PC-3 (cell line): ENCODE data around the gene NAGPA. TPM values are rescaled to one million over a fixed set of nuclear protein-coding genes. Genes with fewer than 3 reads are reported as not detected.

Experiments used
- ATAC-seq: fragments of 200-7000 bp; cut with Tn5 transposase; 2 replicates; pipeline ENCODE4 v1.9.1; 2020; ENCODE audit warnings: mild to moderate bottlenecking, moderate library complexity
- BruUV-seq: library from RNA; stranded (reverse); fragments of 400-500 nt; replicated peaks from 2 replicates; lab custom pipeline; 2021; lab: Mats Ljungman, UMichigan
- CTCF ChIA-PET: fragments of 300-600 bp; sonication (Branson Sonifier 250); formaldehyde crosslinking; loops from one replicate; lab custom pipeline; 2022; ENCODE audit warnings: antibody characterized with exemption; lab: Charles Lee
- POLR2A ChIA-PET: fragments of 300-600 bp; sonication (Branson Sonifier 250); formaldehyde crosslinking; loops from one replicate; lab custom pipeline; 2022; ENCODE audit warnings: antibody characterized with exemption; ENCODE audit not compliant: unreplicated experiment; lab: Charles Lee
- DNase-seq: peaks from one replicate; pipeline ENCODE4 v3.0.0-alpha.2; 2015
- H2AFZ ChIP-seq: fragments of 300-600 bp; sonication (generic); 2 replicates; pipeline ENCODE4 v1.6.0; 2016; ENCODE audit warnings: antibody characterized with exemption, low read length
- H3F3A ChIP-seq: fragments of 300-600 bp; sonication (generic); one replicate; pipeline ENCODE4 v1.6.0; 2017; ENCODE audit warnings: antibody characterized with exemption, low read length, control low read depth, mild to moderate bottlenecking; ENCODE audit not compliant: unreplicated experiment
- H3K27ac ChIP-seq: fragments of 300-600 bp; sonication (generic); 2 replicates; pipeline ENCODE4 v1.5.1; 2016; ENCODE audit warnings: mild to moderate bottlenecking, low read length
- H3K27me3 ChIP-seq: fragments of 300-600 bp; sonication (generic); 2 replicates; pipeline ENCODE4 v1.6.1; 2016; ENCODE audit warnings: low read length, mixed read lengths
- H3K36me3 ChIP-seq: fragments of 300-600 bp; sonication (generic); 2 replicates; pipeline ENCODE4 v1.6.1; 2016; ENCODE audit warnings: low read depth, mixed run types, low read length, mixed read lengths
- H3K4me1 ChIP-seq: fragments of 300-600 bp; sonication (generic); 2 replicates; pipeline ENCODE4 v1.5.1; 2016; ENCODE audit warnings: low read length; ENCODE audit not compliant: insufficient read depth
- H3K4me2 ChIP-seq: fragments of 300-600 bp; sonication (generic); 2 replicates; pipeline ENCODE4 v1.6.0; 2016; ENCODE audit warnings: low read length
- H3K4me3 ChIP-seq: fragments of 300-600 bp; sonication (generic); 2 replicates; pipeline ENCODE4 v1.5.1; 2016; ENCODE audit warnings: mild to moderate bottlenecking, low read length, mixed read lengths
- H3K79me2 ChIP-seq: fragments of 300-600 bp; sonication (generic); 2 replicates; pipeline ENCODE4 v1.6.1; 2017; ENCODE audit warnings: low read length, mixed read lengths
- H3K9ac ChIP-seq: fragments of 300-600 bp; sonication (generic); 2 replicates; pipeline ENCODE4 v1.6.0; 2016; ENCODE audit warnings: mild to moderate bottlenecking, low read length
- H3K9me2 ChIP-seq: fragments of 300-600 bp; sonication (generic); replicated peaks from 2 replicates; pipeline ENCODE4 v1.6.1; 2016; ENCODE audit warnings: mixed run types, low read length, mixed read lengths
- H3K9me3 ChIP-seq: fragments of 300-600 bp; sonication (generic); 2 replicates; pipeline ENCODE4 v1.6.1; 2016; ENCODE audit warnings: low read length, mixed read lengths
- H4K20me1 ChIP-seq: fragments of 300-600 bp; sonication (generic); 2 replicates; pipeline ENCODE4 v1.6.1; 2016; ENCODE audit warnings: low read length, mixed read lengths
- CTCF ChIP-seq: fragments of 300-600 bp; sonication (generic); conservative IDR thresholded peaks from 2 replicates; pipeline ENCODE4 v1.5.1; 2017; ENCODE audit warnings: antibody characterized with exemption, low read depth, mild to moderate bottlenecking, low read length
- EZH2 ChIP-seq: fragments of 300-600 bp; sonication (generic); IDR thresholded peaks from one replicate; pipeline ENCODE4 v1.6.1; 2017; ENCODE audit warnings: antibody characterized with exemption, mild to moderate bottlenecking, low read length; ENCODE audit not compliant: unreplicated experiment
- EZH2phosphoT487 ChIP-seq: fragments of 300-600 bp; sonication (generic); IDR thresholded peaks from 2 replicates; pipeline ENCODE4 v1.6.1; 2018; ENCODE audit warnings: mild to moderate bottlenecking, antibody characterized with exemption, low read length, borderline replicate concordance
- intact Hi-C: fragments of 100-400 bp; cut with micrococcal nuclease; formaldehyde crosslinking; loops from 2 replicates; pipeline ENCODE4 v1.9.0; 2023
- total RNA-seq: library from RNA; depleted of rRNA; stranded (reverse); fragments of >200 nt; gene quantifications from 2 replicates; pipeline ENCODE4 v1.2.3, GENCODE V29; 2014

NAGPA gene
- total RNA-seq, 1 experiment from 2014 or later: 26.2 TPM

GRCh38 chr16:5064915-5065314 lies 31.2 kb upstream of the NAGPA start:
- no peaks in the 10 kb centered on the region for H3F3A ChIP-seq
- no TSS peak for BruUV-seq
- H3K4me1 ChIP-seq: no peaks in the 10 kb centered on the region
- H3K36me3 ChIP-seq: no peaks in the 10 kb centered on the region
- H3K9me2 ChIP-seq: no peaks in the 10 kb centered on the region
- no peak overlapping the region for H3K4me2 ChIP-seq
- intact Hi-C loops: no loop called here
- H3K9me3 ChIP-seq: no peaks in the 10 kb centered on the region
- H3K27ac ChIP-seq: no peak overlapping the region
- no peak overlapping the region for H3K9ac ChIP-seq
- no peaks in the 10 kb centered on the region for H4K20me1 ChIP-seq
- no peak overlapping the region for H3K4me3 ChIP-seq
- TF ChIP-seq EZH2phosphoT487 (no peak), CTCF (no peak), EZH2 (no peak)
- DNase-seq (no peak), ATAC-seq (no peak)
- POLR2A ChIA-PET: no interaction called here
- H3K27me3 ChIP-seq: no peaks in the 10 kb centered on the region
- no peak overlapping the region for H2AFZ ChIP-seq
- CTCF ChIA-PET: no interaction called here
- H3K79me2 ChIP-seq: no peaks in the 10 kb centered on the region

- no peaks in the 10 kb centered on the region for H3K4me1 ChIP-seq
- no peak overlapping the region for H3K9ac ChIP-seq
- H3K4me3 ChIP-seq: no peak overlapping the region
- TF ChIP-seq CTCF: no peak; the same call in 1 of the 2 replicates
- no peak for TF ChIP-seq EZH2
- no peak for TF ChIP-seq EZH2phosphoT487
- ChIA-PET POLR2A (no interaction called here), CTCF (no interaction called here)
- H3K9me3 ChIP-seq: no peaks in the 10 kb centered on the region
- H3K27ac ChIP-seq: no peak overlapping the region
- intact Hi-C loops: no loop called here
- H4K20me1 ChIP-seq: no peaks in the 10 kb centered on the region
- H3F3A ChIP-seq: no peaks in the 10 kb centered on the region
- no peak for DNase-seq
- H3K79me2 ChIP-seq: no peaks in the 10 kb centered on the region
- H2AFZ ChIP-seq: no peak overlapping the region
- no peaks in the 10 kb centered on the region for H3K9me2 ChIP-seq
- peak; percentile 57 for ATAC-seq
- no peaks in the 10 kb centered on the region for H3K36me3 ChIP-seq
- H3K27me3 ChIP-seq: no peaks in the 10 kb centered on the region
- no peak overlapping the region for H3K4me2 ChIP-seq
- no TSS peak for BruUV-seq
Observed at GRCh38 chr16:5062790-5063765, 29.3 kb upstream of the NAGPA start.

GRCh38 chr16:5062051-5062450 lies 28.3 kb upstream of the NAGPA start:
- TF ChIP-seq EZH2 (no peak), CTCF (no peak), EZH2phosphoT487 (no peak)
- ChIA-PET POLR2A (no interaction called here), CTCF (no interaction called here)
- Histone ChIP-seq H3K27me3 (no peaks in the 10 kb centered on the region), H3K4me3 (no peak overlapping the region), H3K4me1 (no peaks in the 10 kb centered on the region), H2AFZ (no peak overlapping the region), H3K36me3 (no peaks in the 10 kb centered on the region), H3K27ac (no peak overlapping the region), H3K9ac (no peak overlapping the region), H3K9me3 (no peaks in the 10 kb centered on the region), H4K20me1 (no peaks in the 10 kb centered on the region), H3K79me2 (no peaks in the 10 kb centered on the region), H3K4me2 (no peak overlapping the region), H3F3A (no peaks in the 10 kb centered on the region), H3K9me2 (no peaks in the 10 kb centered on the region)
- no TSS peak for BruUV-seq
- no peak for ATAC-seq
- intact Hi-C loops: no loop called here
- no peak for DNase-seq
